Body of pancreas (tissue), 4 donors: Measurements from ENCODE around the gene CCND1.

ENCODE experiments used
- POLR2A ChIP-seq, 3 donors: fragments of 450-650 bp; IDR thresholded peaks; one replicate each; pipeline ENCODE4 v1.6.1; 2016; ENCODE audit warnings: antibody characterized with exemption in 3 of 3, mild to moderate bottlenecking in 2 of 3
- TF ChIP-seq, protein P1 (sequence below), 7 experiments: fragments of 450-650 bp in 4 of 7; fragments of 200-600 bp in 3 of 7; sonication (generic) in 3 of 7; IDR thresholded peaks; one replicate each; pipeline ENCODE4 v1.5.1; 2016 to 2019; ENCODE audit warnings: antibody characterized with exemption in 7 of 7

DNA sequence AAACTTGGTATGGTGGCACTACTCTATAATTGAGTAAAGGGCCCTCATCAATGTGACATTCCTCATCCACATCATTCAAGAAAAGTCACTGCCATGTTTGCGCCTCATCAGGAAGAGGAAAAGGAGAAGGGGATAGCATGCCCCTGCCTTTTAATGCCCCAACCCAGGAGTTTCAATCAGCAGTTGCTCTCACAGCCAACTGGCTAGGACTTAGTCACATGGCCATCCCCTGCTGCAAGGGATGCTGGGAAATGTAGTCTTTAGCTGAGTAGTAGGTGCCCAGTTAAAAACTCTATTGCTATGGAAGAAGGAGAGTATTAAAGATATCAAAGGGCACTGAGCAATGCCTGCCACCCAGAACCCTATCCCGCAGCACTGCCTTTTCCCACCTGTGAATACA lies 10.9 kb upstream of the CCND1 start:
- TF ChIP-seq POLR2A (IDR thresholded peaks at IDR 0.05) = no peak
- TF ChIP-seq, protein P1, sequence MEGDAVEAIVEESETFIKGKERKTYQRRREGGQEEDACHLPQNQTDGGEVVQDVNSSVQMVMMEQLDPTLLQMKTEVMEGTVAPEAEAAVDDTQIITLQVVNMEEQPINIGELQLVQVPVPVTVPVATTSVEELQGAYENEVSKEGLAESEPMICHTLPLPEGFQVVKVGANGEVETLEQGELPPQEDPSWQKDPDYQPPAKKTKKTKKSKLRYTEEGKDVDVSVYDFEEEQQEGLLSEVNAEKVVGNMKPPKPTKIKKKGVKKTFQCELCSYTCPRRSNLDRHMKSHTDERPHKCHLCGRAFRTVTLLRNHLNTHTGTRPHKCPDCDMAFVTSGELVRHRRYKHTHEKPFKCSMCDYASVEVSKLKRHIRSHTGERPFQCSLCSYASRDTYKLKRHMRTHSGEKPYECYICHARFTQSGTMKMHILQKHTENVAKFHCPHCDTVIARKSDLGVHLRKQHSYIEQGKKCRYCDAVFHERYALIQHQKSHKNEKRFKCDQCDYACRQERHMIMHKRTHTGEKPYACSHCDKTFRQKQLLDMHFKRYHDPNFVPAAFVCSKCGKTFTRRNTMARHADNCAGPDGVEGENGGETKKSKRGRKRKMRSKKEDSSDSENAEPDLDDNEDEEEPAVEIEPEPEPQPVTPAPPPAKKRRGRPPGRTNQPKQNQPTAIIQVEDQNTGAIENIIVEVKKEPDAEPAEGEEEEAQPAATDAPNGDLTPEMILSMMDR (IDR thresholded peaks at IDR 0.05) = no peak
